Panc1 (cell line): ENCODE results near the gene ADAMTS1.

ENCODE experiments used
- CTCF ChIP-seq: fragments of 450-650 bp; IDR thresholded peaks from 2 replicates; pipeline ENCODE4 v1.5.1; 2017; ENCODE audit warnings: mild to moderate bottlenecking
- TCF7L2 ChIP-seq: IDR thresholded peaks from 2 replicates; pipeline ENCODE4 v1.6.1; 2011; ENCODE audit warnings: mild to moderate bottlenecking, low read depth, low read length, inconsistent platforms
- TF ChIP-seq, protein P1 (sequence below), 2 experiments: IDR thresholded peaks; 2 replicates each; pipeline ENCODE4 v1.6.1; 2011 to 2012; ENCODE audit warnings: low read depth in 2 of 2, control low read depth in 1 of 2, low read length in 1 of 2, mild to moderate bottlenecking in 1 of 2, moderate library complexity in 1 of 2; ENCODE audit not compliant: insufficient read depth in 1 of 2

DNA sequence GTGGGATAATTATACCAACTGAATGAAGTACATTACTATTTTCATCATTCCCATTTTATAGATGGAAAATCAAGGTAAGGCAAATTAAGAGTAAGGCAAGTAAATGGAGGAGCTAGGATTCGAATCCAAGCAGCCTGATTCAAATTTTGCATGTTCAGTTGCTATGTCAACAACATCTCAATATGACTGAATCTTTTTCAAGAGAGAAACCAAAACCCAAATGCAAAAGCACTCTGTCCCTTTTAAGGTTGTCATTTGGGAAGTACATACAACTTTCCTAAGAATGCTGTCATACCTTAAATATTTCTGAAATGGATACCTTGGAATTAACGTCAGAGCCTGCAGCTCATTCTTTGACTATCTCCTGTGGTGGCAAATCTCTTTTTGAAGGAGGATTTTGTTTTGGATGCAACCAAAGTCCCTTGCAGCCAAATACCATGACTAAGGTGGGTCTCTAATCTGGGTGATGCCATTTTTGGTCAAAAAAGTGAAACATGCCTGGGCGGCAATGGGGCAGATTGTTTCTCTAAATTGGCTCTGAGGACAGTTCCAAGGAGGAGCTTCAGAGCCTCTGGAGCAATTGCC is 25.4 kb downstream of the ADAMTS1 start:
- TF ChIP-seq CTCF = no peak
- no peak for TF ChIP-seq TCF7L2
- TF ChIP-seq, protein P1, sequence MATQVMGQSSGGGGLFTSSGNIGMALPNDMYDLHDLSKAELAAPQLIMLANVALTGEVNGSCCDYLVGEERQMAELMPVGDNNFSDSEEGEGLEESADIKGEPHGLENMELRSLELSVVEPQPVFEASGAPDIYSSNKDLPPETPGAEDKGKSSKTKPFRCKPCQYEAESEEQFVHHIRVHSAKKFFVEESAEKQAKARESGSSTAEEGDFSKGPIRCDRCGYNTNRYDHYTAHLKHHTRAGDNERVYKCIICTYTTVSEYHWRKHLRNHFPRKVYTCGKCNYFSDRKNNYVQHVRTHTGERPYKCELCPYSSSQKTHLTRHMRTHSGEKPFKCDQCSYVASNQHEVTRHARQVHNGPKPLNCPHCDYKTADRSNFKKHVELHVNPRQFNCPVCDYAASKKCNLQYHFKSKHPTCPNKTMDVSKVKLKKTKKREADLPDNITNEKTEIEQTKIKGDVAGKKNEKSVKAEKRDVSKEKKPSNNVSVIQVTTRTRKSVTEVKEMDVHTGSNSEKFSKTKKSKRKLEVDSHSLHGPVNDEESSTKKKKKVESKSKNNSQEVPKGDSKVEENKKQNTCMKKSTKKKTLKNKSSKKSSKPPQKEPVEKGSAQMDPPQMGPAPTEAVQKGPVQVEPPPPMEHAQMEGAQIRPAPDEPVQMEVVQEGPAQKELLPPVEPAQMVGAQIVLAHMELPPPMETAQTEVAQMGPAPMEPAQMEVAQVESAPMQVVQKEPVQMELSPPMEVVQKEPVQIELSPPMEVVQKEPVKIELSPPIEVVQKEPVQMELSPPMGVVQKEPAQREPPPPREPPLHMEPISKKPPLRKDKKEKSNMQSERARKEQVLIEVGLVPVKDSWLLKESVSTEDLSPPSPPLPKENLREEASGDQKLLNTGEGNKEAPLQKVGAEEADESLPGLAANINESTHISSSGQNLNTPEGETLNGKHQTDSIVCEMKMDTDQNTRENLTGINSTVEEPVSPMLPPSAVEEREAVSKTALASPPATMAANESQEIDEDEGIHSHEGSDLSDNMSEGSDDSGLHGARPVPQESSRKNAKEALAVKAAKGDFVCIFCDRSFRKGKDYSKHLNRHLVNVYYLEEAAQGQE (IDR thresholded peaks at IDR 0.05; ENCODE audit: insufficient read depth in 1 of 2, low read depth in 2 of 2, low read length in 1 of 2) = no peak
